Stimulated activated CD8-positive, alpha-beta memory T cell treated with anti-CD3 and anti-CD28 coated beads, Interleukin-12 subunit alpha, Interleukin-12 subunit beta, amount 100 ng/mL, for 4 hours (primary cell): ENCODE measurements around the gene PPP2CA.
A peak's percentile ranks its signal among the peaks of the same experiment; 100 is the strongest.
"Not testable (repeated sequence)": the region's sequence is repeated elsewhere in the genome, so short reads cannot be mapped to it uniquely, and the experiment has no call there.

Experiments
- DNase-seq: peaks from one replicate; pipeline ENCODE4 v3.0.0-alpha.2; 2020; ENCODE audit warnings: low read depth

Gene PPP2CA

GRCh38 chr5:134245101-134245604 is 19.3 kb upstream of the PPP2CA start:
- DNase-seq = no peak

DNA sequence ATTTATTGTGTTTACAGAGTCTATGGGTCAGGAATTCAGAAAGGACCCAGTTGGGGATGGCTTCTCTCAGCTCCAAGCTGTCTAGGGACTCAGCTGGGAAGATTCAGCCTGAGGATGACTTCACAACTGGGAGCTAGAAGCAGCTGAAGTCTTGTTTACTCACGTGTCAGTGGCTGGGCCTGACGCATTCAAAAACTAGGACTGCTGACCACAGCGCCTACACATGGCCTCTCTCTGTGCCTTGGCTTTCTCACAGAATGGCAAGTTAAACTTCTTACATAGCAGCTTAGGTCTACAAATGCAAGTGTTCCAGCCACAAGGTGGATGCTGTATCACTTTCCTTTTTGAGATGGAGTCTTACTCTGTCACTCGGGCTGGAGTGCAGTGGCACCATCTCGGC is 16.3 kb upstream of the PPP2CA start:
- DNase-seq = no peak

- no peak for DNase-seq
These were observed 14.6 kb upstream of the PPP2CA start for GRCh38 chr5:134240421-134240962.

GRCh38 chr5:134236820-134237219 is 10.9 kb upstream of the PPP2CA start:
- DNase-seq = no peak

- DNase-seq = no peak
These were observed 10.4 kb upstream of the PPP2CA start for GRCh38 chr5:134236318-134236717.

DNA sequence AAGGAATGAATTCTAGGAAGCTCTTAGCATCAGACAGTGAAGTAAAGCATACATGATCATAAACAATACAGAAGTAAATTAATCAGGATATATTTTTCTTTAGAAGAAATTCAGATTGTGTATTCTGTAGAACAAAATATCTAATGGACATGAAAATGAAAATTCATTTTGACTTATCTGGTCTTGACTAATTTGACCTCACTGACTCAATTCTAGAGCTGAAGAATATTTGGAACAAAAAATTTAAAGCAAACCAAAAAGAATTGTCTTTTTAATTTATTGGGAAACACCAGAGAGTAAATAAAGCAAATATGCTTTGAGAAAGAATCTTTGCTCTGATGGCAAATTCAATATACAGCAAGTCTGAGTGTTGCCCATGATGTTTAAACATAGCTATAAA is 2.8 kb upstream of the PPP2CA start:
- DNase-seq = no peak

DNA sequence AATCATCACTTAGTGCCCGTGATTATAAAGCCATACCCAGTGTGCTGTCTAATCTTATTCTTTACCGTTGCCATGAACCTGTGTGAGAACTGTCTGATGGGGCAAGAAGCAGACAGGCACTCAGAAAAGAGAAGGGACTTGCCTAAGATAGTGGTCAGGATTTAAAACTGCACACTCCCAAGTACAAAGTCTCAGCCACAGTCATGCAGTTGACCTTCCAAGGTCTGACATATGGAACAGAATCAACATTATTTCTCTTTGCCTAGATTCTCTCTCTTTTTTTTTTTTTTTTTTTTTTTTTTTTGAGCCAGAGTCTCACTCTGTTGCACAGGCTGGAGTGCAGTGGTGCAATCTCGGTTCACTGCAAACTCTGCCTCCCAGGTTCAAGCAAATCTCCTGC is 1.9 kb upstream of the PPP2CA start:
- no peak for DNase-seq

- DNase-seq = no peak
These were observed 1.4 kb upstream of the PPP2CA start for GRCh38 chr5:134227259-134227658.

DNA sequence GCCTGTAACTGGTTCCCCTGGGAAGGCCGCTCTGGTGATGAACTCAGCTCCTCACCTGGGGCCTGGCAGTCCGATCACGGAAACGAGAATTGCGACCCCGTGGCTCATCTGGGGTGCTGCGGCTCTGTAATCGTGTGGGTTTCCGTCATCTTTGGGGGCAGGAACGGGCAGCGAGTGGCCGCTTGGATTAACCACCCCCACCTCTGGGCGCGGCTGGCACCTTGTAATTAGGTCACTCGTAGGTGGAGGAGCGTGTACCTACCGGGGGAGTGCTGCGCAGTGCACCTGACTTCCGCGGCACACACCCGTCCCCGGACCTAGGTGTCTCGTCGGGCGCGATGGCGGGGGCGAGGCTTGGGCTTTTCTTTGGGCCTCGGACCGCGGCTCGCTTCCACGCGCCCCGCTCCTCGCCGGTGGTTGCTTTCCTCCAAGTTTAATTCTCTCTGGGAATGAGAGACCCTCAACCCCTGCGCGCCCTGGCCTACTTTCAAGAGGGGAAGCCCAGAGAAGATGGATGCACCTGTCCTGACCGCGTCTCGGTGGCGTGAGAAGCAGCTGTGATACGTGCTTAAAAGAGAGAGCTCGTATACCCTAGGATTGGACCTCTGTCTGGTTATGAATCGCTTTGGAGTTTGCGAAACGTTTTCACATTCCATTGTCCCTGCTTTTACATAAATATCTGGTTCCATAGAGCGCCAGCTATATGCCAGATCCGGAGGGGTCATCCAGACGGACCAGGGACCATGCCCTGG is 744 bp upstream of the PPP2CA start:
- DNase-seq = no peak

- peak; percentile 36 for DNase-seq
These were observed 739 bp downstream of the PPP2CA start for GRCh38 chr5:134224888-134225779.

GRCh38 chr5:134223406-134224248 is 2.2 kb downstream of the PPP2CA start:
- DNase-seq = no peak

- not testable (repeated sequence) for DNase-seq
These were observed 4.2 kb downstream of the PPP2CA start for GRCh38 chr5:134221690-134222089.

DNA sequence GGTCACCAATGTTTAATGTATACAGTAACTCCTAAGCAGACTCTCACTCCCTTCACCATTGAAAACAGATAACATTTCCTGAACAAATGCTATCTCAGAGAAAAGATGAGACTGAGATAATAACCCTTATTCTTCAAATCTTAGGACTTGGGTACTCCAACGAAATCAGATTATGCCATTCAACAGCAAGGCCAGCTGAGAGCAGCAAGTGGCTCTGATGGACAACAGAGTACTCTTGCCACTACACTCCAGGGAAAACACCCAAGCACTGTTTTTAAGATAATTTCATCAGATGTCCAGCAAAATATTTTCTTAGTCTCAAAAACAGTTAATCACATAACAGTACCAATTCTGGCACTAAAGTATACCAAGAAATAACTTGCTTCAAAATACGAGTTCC is 10.1 kb downstream of the PPP2CA start:
- no peak for DNase-seq

- not testable (repeated sequence) for DNase-seq
These were observed 14.4 kb downstream of the PPP2CA start for GRCh38 chr5:134211263-134212031.

GRCh38 chr5:134209477-134210245 is 16.2 kb downstream of the PPP2CA start:
- no peak for DNase-seq

GRCh38 chr5:134207696-134208095 is 18.2 kb downstream of the PPP2CA start:
- no peak for DNase-seq

- DNase-seq = no peak
These were observed 19.2 kb downstream of the PPP2CA start for GRCh38 chr5:134206627-134207160.

DNA sequence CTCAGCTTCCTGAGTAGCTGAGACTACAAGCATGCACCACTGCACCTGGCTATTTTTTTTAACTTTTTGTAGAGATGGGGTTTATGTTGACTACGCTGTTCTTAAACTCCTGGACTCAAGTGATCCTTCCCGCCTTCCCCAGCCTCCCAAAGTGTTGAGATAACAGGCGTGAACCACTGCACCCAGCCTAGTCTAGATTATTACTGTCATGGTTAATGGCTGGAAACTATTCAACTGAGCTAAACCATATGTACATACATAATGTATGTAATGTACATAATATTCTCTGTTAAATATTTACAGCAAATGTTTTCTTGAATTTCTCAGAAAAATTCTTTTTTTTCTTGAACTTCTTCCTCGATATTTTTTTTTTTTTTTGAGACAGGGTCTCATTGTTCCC is 21.3 kb downstream of the PPP2CA start:
- DNase-seq = no peak

DNA sequence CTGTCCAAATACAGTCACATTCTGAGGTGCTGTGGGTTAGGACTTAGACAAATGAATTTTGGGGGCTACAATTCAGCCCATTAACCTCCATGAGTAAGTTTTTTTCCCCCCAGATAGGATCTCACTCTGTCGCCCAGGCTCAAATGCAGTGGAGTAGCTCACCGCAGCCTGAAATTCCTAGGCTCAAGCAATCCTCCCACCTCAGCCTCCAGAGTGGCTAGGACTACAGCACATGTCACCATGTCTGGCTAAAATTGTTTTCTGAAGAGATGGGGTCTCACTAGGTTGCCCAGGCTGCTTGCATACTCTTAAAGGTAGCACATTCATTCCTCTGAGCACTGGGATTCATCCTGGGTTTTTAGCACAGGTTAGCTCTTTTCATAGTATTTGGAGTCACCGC is 22.2 kb downstream of the PPP2CA start:
- DNase-seq = no peak

GRCh38 chr5:134195666-134196065 is 30.2 kb downstream of the PPP2CA start:
- DNase-seq = no peak
